Measurements from ENCODE around the gene TMEM81.

The TMEM81 gene

GRCh38 chr1:205074084-205074483, 10.2 kb downstream of the TMEM81 start:
- no peaks in the 10 kb centered on the region for H3K36me3 ChIP-seq (ENCODE audit: low read depth)
- no peak for TF ChIP-seq CTCF (IDR thresholded peaks at IDR 0.05; ENCODE audit: poor library complexity, severe bottlenecking)
- no peaks in the 10 kb centered on the region for H3K4me1 ChIP-seq (ENCODE audit: insufficient read depth, poor library complexity, severe bottlenecking)
- no peaks in the 10 kb centered on the region for H3K9me3 ChIP-seq (ENCODE audit: severe bottlenecking)
- DNase-seq (ENCODE audit: low spot score) = no peak
- ATAC-seq (ENCODE audit: low read depth) = no peak
- H3K4me3 ChIP-seq (ENCODE audit: severe bottlenecking) = no peak overlapping the region
- H3K27me3 ChIP-seq (ENCODE audit: insufficient read depth, poor library complexity, severe bottlenecking) = no peaks in the 10 kb centered on the region
- H3K27ac ChIP-seq (ENCODE audit: poor library complexity, severe bottlenecking) = no peak overlapping the region

GRCh38 chr1:205073511-205073910, 10.7 kb downstream of the TMEM81 start:
- no peaks in the 10 kb centered on the region for H3K27me3 ChIP-seq (ENCODE audit: insufficient read depth, poor library complexity, severe bottlenecking)
- H3K27ac ChIP-seq (ENCODE audit: poor library complexity, severe bottlenecking) = no peak overlapping the region
- H3K9me3 ChIP-seq (ENCODE audit: severe bottlenecking) = no peaks in the 10 kb centered on the region
- DNase-seq (ENCODE audit: low spot score) (no peak), ATAC-seq (ENCODE audit: low read depth) (no peak)
- no peaks in the 10 kb centered on the region for H3K36me3 ChIP-seq (ENCODE audit: low read depth)
- no peak overlapping the region for H3K4me3 ChIP-seq (ENCODE audit: severe bottlenecking)
- no peak for TF ChIP-seq CTCF (IDR thresholded peaks at IDR 0.05; ENCODE audit: poor library complexity, severe bottlenecking)
- no peaks in the 10 kb centered on the region for H3K4me1 ChIP-seq (ENCODE audit: insufficient read depth, poor library complexity, severe bottlenecking)

GRCh38 chr1:205072881-205073280, 11.4 kb downstream of the TMEM81 start:
- no peaks in the 10 kb centered on the region for H3K4me1 ChIP-seq (ENCODE audit: insufficient read depth, poor library complexity, severe bottlenecking)
- no peak for TF ChIP-seq CTCF (IDR thresholded peaks at IDR 0.05; ENCODE audit: poor library complexity, severe bottlenecking)
- peak; percentile 57; the same call in 2 of the 3 replicates for ATAC-seq (ENCODE audit: low read depth)
- no peaks in the 10 kb centered on the region for H3K9me3 ChIP-seq (ENCODE audit: severe bottlenecking)
- H3K27ac ChIP-seq (ENCODE audit: poor library complexity, severe bottlenecking) = no peak overlapping the region
- no peaks in the 10 kb centered on the region for H3K36me3 ChIP-seq (ENCODE audit: low read depth)
- H3K27me3 ChIP-seq (ENCODE audit: insufficient read depth, poor library complexity, severe bottlenecking) = no peaks in the 10 kb centered on the region
- H3K4me3 ChIP-seq (ENCODE audit: severe bottlenecking) = no peak overlapping the region
- DNase-seq (ENCODE audit: low spot score) = no peak

GRCh38 chr1:205072286-205072685, 12.0 kb downstream of the TMEM81 start:
- H3K9me3 ChIP-seq (ENCODE audit: severe bottlenecking) = no peaks in the 10 kb centered on the region
- TF ChIP-seq CTCF (IDR thresholded peaks at IDR 0.05; ENCODE audit: poor library complexity, severe bottlenecking) = no peak
- no peaks in the 10 kb centered on the region for H3K27me3 ChIP-seq (ENCODE audit: insufficient read depth, poor library complexity, severe bottlenecking)
- H3K36me3 ChIP-seq (ENCODE audit: low read depth) = no peaks in the 10 kb centered on the region
- no peaks in the 10 kb centered on the region for H3K4me1 ChIP-seq (ENCODE audit: insufficient read depth, poor library complexity, severe bottlenecking)
- ATAC-seq (ENCODE audit: low read depth) = no peak
- H3K27ac ChIP-seq (ENCODE audit: poor library complexity, severe bottlenecking) = no peak overlapping the region
- no peak overlapping the region for H3K4me3 ChIP-seq (ENCODE audit: severe bottlenecking)
- DNase-seq (ENCODE audit: low spot score) = no peak

- Histone ChIP-seq H3K9me3 (ENCODE audit: severe bottlenecking) (no peaks in the 10 kb centered on the region), H3K27ac (ENCODE audit: poor library complexity, severe bottlenecking) (no peak overlapping the region), H3K27me3 (ENCODE audit: insufficient read depth, poor library complexity, severe bottlenecking) (no peaks in the 10 kb centered on the region), H3K4me1 (ENCODE audit: insufficient read depth, poor library complexity, severe bottlenecking) (no peaks in the 10 kb centered on the region), H3K4me3 (ENCODE audit: severe bottlenecking) (no peak overlapping the region), H3K36me3 (ENCODE audit: low read depth) (no peaks in the 10 kb centered on the region)
- DNase-seq (ENCODE audit: low spot score) = no peak
- no peak for ATAC-seq (ENCODE audit: low read depth)
- TF ChIP-seq CTCF (IDR thresholded peaks at IDR 0.05; ENCODE audit: poor library complexity, severe bottlenecking) = no peak
Observed at GRCh38 chr1:205071801-205072200, 12.5 kb downstream of the TMEM81 start.

Data from RWPE2 (cell line).